GM23338 (cell line): ENCODE data around the gene MAPRE2. TPM values are rescaled to one million over a fixed set of nuclear protein-coding genes. Genes with fewer than 3 reads are reported as not detected.

Source experiments
- ATAC-seq: fragments of 200-7000 bp; cut with Tn5 transposase; 3 replicates; pipeline ENCODE4 v1.9.1; 2020
- DNase-seq: peaks from one replicate; pipeline ENCODE4 v3.0.0-alpha.2; 2015; ENCODE audit warnings: low spot score
- H2AFZ ChIP-seq: fragments of 200-600 bp; sonication (generic); 2 replicates; pipeline ENCODE4 v1.8.0; 2016; ENCODE audit warnings: antibody characterized with exemption, mild to moderate bottlenecking, moderate library complexity
- H3F3A ChIP-seq: fragments of 200-600 bp; sonication (generic); replicated peaks from 2 replicates; pipeline ENCODE4 v1.8.0; 2017; ENCODE audit warnings: antibody characterized with exemption, mixed run types, low read depth
- H3K27ac ChIP-seq: fragments of 200-600 bp; sonication (generic); 2 replicates; pipeline ENCODE4 v1.6.1; 2016; ENCODE audit warnings: low read depth
- H3K27me3 ChIP-seq: fragments of 200-600 bp; sonication (generic); 2 replicates; pipeline ENCODE4 v1.8.0; 2016; ENCODE audit warnings: mild to moderate bottlenecking, mixed run types, moderate library complexity; ENCODE audit not compliant: insufficient read depth
- H3K36me3 ChIP-seq: fragments of 200-600 bp; sonication (generic); 2 replicates; pipeline ENCODE4 v1.8.0; 2016; ENCODE audit warnings: mild to moderate bottlenecking; ENCODE audit not compliant: insufficient read depth
- H3K4me1 ChIP-seq: fragments of 200-600 bp; sonication (generic); 2 replicates; pipeline ENCODE4 v1.8.0; 2016; ENCODE audit warnings: mild to moderate bottlenecking, moderate library complexity; ENCODE audit not compliant: insufficient read depth
- H3K4me2 ChIP-seq: fragments of 200-600 bp; sonication (generic); 2 replicates; pipeline ENCODE4 v1.7.1; 2017; ENCODE audit warnings: mixed run types
- H3K4me3 ChIP-seq: fragments of 200-600 bp; sonication (generic); 2 replicates; pipeline ENCODE4 v1.6.1; 2016; ENCODE audit warnings: mixed run types
- H3K79me2 ChIP-seq: fragments of 200-600 bp; sonication (generic); replicated peaks from 2 replicates; pipeline ENCODE4 v1.8.0; 2017; ENCODE audit warnings: mild to moderate bottlenecking; ENCODE audit not compliant: insufficient read depth
- H3K9me2 ChIP-seq: fragments of 200-600 bp; sonication (generic); 2 replicates; pipeline ENCODE4 v1.8.0; 2017; ENCODE audit not compliant: insufficient read depth
- H4K20me1 ChIP-seq: fragments of 200-600 bp; sonication (generic); replicated peaks from 2 replicates; pipeline ENCODE4 v1.8.0; 2017; ENCODE audit warnings: mild to moderate bottlenecking; ENCODE audit not compliant: insufficient read depth
- H3K27ac Mint-ChIP-seq: 2 replicates; pipeline ENCODE4 v1.8.0; 2020; ENCODE audit warnings: inconsistent platforms, mild to moderate bottlenecking, moderate library complexity, mixed read lengths
- H3K27me3 Mint-ChIP-seq: 3 replicates; pipeline ENCODE4 v1.8.0; 2022; ENCODE audit warnings: low read depth, mild to moderate bottlenecking, moderate library complexity, mixed read lengths, inconsistent platforms; ENCODE audit not compliant: insufficient read depth, poor library complexity
- H3K36me3 Mint-ChIP-seq: 3 replicates; pipeline ENCODE4 v1.8.0; 2021; ENCODE audit warnings: low read depth, mild to moderate bottlenecking, inconsistent platforms, moderate library complexity, mixed read lengths
- H3K4me1 Mint-ChIP-seq: 3 replicates; pipeline ENCODE4 v1.8.0; 2020; ENCODE audit warnings: mild to moderate bottlenecking, inconsistent platforms, mixed read lengths
- H3K4me3 Mint-ChIP-seq: 3 replicates; pipeline ENCODE4 v1.8.0; 2021; ENCODE audit warnings: moderate library complexity, mild to moderate bottlenecking, inconsistent platforms, mixed read lengths
- H3K9me3 Mint-ChIP-seq: 3 replicates; pipeline ENCODE4 v1.8.0; 2020; ENCODE audit warnings: moderate library complexity, mild to moderate bottlenecking, inconsistent platforms, mixed read lengths
- ETS1 ChIP-seq: IDR thresholded peaks from 2 replicates; pipeline ENCODE4 v1.6.1; 2016; ENCODE audit warnings: antibody characterized with exemption
- EZH2 ChIP-seq: fragments of 200-600 bp; sonication (generic); IDR thresholded peaks from one replicate; pipeline ENCODE4 v1.8.0; 2017; ENCODE audit warnings: antibody characterized with exemption, mild to moderate bottlenecking, low read depth; ENCODE audit not compliant: unreplicated experiment
- JUNB ChIP-seq: IDR thresholded peaks from one replicate; pipeline ENCODE4 v1.6.1; 2016; ENCODE audit warnings: antibody characterized with exemption; ENCODE audit not compliant: unreplicated experiment
- NANOG ChIP-seq: IDR thresholded peaks from 2 replicates; pipeline ENCODE4 v1.6.1; 2016; ENCODE audit warnings: antibody characterized with exemption, borderline replicate concordance
- POLR2AphosphoS5 ChIP-seq: IDR thresholded peaks from 2 replicates; pipeline ENCODE4 v1.6.1; 2016; ENCODE audit warnings: antibody characterized with exemption, low read depth
- STAT1 ChIP-seq: IDR thresholded peaks from one replicate; pipeline ENCODE4 v1.6.1; 2016; ENCODE audit warnings: antibody characterized with exemption; ENCODE audit not compliant: unreplicated experiment
- ZNF114 ChIP-seq: fragments of 250-450 bp; sonication (Bioruptor Pico); IDR thresholded peaks from 2 replicates; pipeline ENCODE4 v1.5.0; 2020; ENCODE audit warnings: mild to moderate bottlenecking, moderate library complexity
- ZNF462 ChIP-seq: fragments of 250-450 bp; sonication (Bioruptor Pico); IDR thresholded peaks from 2 replicates; pipeline ENCODE4 v1.5.0; 2020; ENCODE audit warnings: mild to moderate bottlenecking, moderate library complexity
- polyA plus RNA-seq: library from polyadenylated mRNA; unstranded; fragments of >200 nt; fragmentation: Nextera tagmentation; extraction: Ambion mirVana; gene quantifications from 2 replicates; pipeline ENCODE4 v1.2.1, GENCODE V29; 2016
- total RNA-seq: library from RNA; depleted of rRNA; stranded (reverse); fragments of >200 nt; shearing (Covaris generic); gene quantifications from 2 replicates; pipeline ENCODE4 v1.2.3, GENCODE V29; 2014

The MAPRE2 gene
- total and polyA plus RNA-seq, 2 experiments from 2014 or later: 17.8 to 40.4 TPM

- H3F3A ChIP-seq: 0 out of 2 replicates have a peak, but pooled peaks cover 8% of the 10 kb centered on the region
- H3K9me2 ChIP-seq: peaks cover 6% of the 10 kb centered on the region; the same call in 1 of the 2 replicates
- no peaks in the 10 kb centered on the region; the same call in 2 of the 3 replicates for H3K9me3 Mint-ChIP-seq
- DNase-seq (no peak), ATAC-seq (no peak)
- no peak overlapping the region for H3K27ac ChIP-seq
- no peak overlapping the region for H3K4me3 ChIP-seq
- H3K27ac Mint-ChIP-seq: no peak overlapping the region
- no peaks in the 10 kb centered on the region for H3K79me2 ChIP-seq
- no peaks in the 10 kb centered on the region for H3K36me3 Mint-ChIP-seq
- no peaks in the 10 kb centered on the region for H3K36me3 ChIP-seq
- H3K27me3 ChIP-seq: no peaks in the 10 kb centered on the region
- no peak overlapping the region for H3K4me3 Mint-ChIP-seq
- no peak overlapping the region for H2AFZ ChIP-seq
- H3K27me3 Mint-ChIP-seq: peaks cover 3% of the 10 kb centered on the region
- H4K20me1 ChIP-seq: no peaks in the 10 kb centered on the region
- H3K4me1 ChIP-seq: peaks cover 35% of the 10 kb centered on the region
- H3K4me1 Mint-ChIP-seq: peaks cover 41% of the 10 kb centered on the region
- no peak overlapping the region for H3K4me2 ChIP-seq
- TF ChIP-seq EZH2 (no peak), ETS1 (no peak), POLR2AphosphoS5 (no peak), NANOG (no peak)
Measured at GRCh38 chr18:35186291-35187034, 145.2 kb downstream of the MAPRE2 start.

GRCh38 chr18:35189510-35189909 is 148.3 kb downstream of the MAPRE2 start:
- no peak overlapping the region for H3K4me3 ChIP-seq
- no peak for ATAC-seq
- H2AFZ ChIP-seq: no peak overlapping the region; the same call in 1 of the 2 replicates
- no peaks in the 10 kb centered on the region for H3K36me3 Mint-ChIP-seq
- peaks cover 6% of the 10 kb centered on the region; the same call in 1 of the 2 replicates for H3K9me2 ChIP-seq
- no peak overlapping the region for H3K4me3 Mint-ChIP-seq
- no peak overlapping the region for H3K27ac Mint-ChIP-seq
- no peaks in the 10 kb centered on the region for H3K27me3 ChIP-seq
- peaks cover 3% of the 10 kb centered on the region for H3K27me3 Mint-ChIP-seq
- H3K27ac ChIP-seq: no peak overlapping the region
- H3K4me1 Mint-ChIP-seq: peaks cover 59% of the 10 kb centered on the region
- no peak for DNase-seq
- peaks cover 55% of the 10 kb centered on the region for H3K4me1 ChIP-seq
- 0 out of 2 replicates have a peak, but pooled peaks cover 9% of the 10 kb centered on the region for H3F3A ChIP-seq
- no peak overlapping the region for H3K4me2 ChIP-seq
- no peaks in the 10 kb centered on the region for H3K9me3 Mint-ChIP-seq
- H3K79me2 ChIP-seq: no peaks in the 10 kb centered on the region
- H3K36me3 ChIP-seq: no peaks in the 10 kb centered on the region
- no peaks in the 10 kb centered on the region for H4K20me1 ChIP-seq
- no peak for TF ChIP-seq JUNB

- Histone ChIP-seq H3K9me2 (peaks cover 6% of the 10 kb centered on the region; the same call in 1 of the 2 replicates), H3K27ac (peak overlapping the region; percentile 53), H3K27me3 (no peaks in the 10 kb centered on the region), H3K36me3 (no peaks in the 10 kb centered on the region), H3K79me2 (no peaks in the 10 kb centered on the region), H3K4me1 (peaks cover 55% of the 10 kb centered on the region), H3K4me2 (peak overlapping the region; percentile 64), H4K20me1 (no peaks in the 10 kb centered on the region), H3F3A (0 out of 2 replicates have a peak, but pooled peaks cover 9% of the 10 kb centered on the region), H2AFZ (no peak overlapping the region), H3K4me3 (peak overlapping the region; percentile 20)
- Mint-ChIP-seq H3K4me1 (peaks cover 59% of the 10 kb centered on the region), H3K4me3 (peak overlapping the region; percentile 24; the same call in 2 of the 3 replicates), H3K27ac (peak overlapping the region; percentile 74), H3K9me3 (no peaks in the 10 kb centered on the region), H3K27me3 (peaks cover 5% of the 10 kb centered on the region), H3K36me3 (no peaks in the 10 kb centered on the region)
- ATAC-seq (peak; percentile 64), DNase-seq (no peak)
- TF ChIP-seq NANOG: peak; percentile 40; the same call in 1 of the 2 replicates
- no peak for TF ChIP-seq ZNF462 (CRISPR knock-in tag)
- TF ChIP-seq STAT1: no peak
- no peak for TF ChIP-seq ZNF114
Measured at GRCh38 chr18:35190948-35191697, 149.9 kb downstream of the MAPRE2 start.
